Neural progenitor cell (in vitro differentiated cells): ENCODE results near the gene C14orf132.

Experiments
- CTCF ChIP-seq: fragments of 200-600 bp; sonication (generic); IDR thresholded peaks from 2 replicates; pipeline ENCODE4 v1.5.1; 2017; ENCODE audit warnings: antibody characterized with exemption, mild to moderate bottlenecking
- EZH2phosphoT487 ChIP-seq: fragments of 200-600 bp; sonication (generic); IDR thresholded peaks from 2 replicates; pipeline ENCODE4 v1.6.1; 2017; ENCODE audit warnings: antibody characterized with exemption

- TF ChIP-seq EZH2phosphoT487, result no peak
- no peak for TF ChIP-seq CTCF
Measured at GRCh38 chr14:96031691-96032090, 7.5 kb upstream of the C14orf132 start.
